HG03064 (cell line): Measurements from ENCODE around the gene TSPAN15.

Experiments
- ATAC-seq: cut with Tn5 transposase; IDR thresholded peaks from one replicate; pipeline ENCODE4 v1.9.1; 2021; ENCODE audit warnings: low read depth; ENCODE audit not compliant: unreplicated experiment

The TSPAN15 gene

GRCh38 chr10:69499726-69500689, 48.7 kb downstream of the TSPAN15 start:
- no peak for ATAC-seq

GRCh38 chr10:69500864-69501468, 49.7 kb downstream of the TSPAN15 start:
- ATAC-seq: no peak

DNA sequence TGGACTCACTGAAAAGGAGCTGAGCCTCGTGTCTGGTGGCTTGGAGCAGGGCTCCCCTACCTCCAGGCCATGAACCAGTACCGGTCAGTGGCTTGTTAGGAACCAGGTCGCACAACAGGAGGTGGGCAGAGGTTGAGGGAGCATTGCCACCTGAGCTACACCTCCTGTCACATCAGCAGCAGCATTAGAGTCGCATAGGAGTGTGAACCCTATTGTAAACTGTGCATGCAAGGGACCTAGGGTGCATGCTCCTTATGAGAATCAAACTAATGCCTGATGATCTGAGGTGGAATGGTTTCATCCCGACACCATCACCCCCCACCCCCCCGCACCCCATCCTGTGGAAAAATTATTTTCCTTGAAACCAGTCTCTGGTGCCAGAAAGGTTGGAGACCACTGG, 50.4 kb downstream of the TSPAN15 start:
- no peak for ATAC-seq

DNA sequence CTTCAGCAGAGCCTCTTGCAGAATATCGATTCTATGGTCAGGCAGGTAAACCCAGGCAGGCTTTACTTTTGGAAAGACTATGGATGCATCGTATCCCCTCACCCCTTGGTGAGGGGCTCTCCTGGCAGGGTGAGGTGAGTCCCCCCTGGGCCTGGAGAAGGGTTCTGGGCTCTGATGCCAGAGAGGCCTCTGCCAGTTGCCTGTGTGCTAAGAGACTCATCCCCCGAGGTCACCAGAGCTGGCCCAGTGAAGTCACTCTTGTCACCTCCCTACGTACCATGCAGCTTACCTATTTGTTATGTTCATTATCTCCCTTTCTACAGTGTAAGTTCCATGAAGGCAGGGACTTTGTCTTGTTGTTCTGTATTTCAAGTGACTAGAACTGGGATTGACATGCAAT, 51.3 kb downstream of the TSPAN15 start:
- ATAC-seq: no peak

DNA sequence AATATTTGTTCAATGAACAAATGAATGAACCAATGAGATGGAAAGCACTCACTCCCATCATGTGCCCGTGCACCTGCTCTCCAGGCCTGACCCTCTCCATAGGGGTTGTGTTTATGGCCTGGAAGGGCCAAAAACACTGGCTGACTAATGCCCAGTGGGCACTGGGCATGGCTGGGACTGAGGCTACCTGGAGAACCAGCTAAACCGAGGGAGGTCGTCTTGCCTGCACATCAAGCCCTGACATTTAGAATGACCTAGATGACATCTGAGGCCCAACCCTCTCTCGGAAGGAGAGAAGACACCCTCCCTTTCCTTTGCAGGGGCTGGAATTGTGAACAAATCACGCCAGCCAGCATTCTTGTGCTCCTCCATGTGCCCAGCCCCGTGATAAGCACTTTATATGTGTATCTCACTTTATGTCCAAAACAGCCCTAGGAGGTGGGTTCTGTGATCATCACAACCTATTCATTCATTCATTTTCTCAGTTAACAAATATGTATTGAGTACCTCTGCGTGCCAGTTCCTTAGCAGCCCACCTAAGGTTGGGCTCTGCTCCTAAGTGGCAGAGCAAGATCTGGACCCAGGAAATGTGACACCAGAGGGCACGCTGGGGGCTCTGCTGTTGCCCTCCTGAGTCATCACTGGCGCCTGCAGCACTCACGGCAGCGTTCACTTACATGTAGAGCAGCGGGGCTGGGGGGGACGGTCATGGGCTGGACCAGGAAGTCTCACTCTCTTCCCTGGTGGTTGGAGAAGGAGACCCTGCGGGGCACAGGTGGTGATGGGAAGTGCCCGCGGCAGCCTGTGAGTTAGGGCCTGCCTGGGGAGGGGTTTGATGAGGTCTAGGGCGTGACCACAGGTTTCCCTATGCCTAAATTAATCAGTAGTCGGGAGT, 52.0 kb downstream of the TSPAN15 start:
- no peak for ATAC-seq

GRCh38 chr10:69503896-69504265, 52.6 kb downstream of the TSPAN15 start:
- no peak for ATAC-seq

- no peak for ATAC-seq
These were observed 53.4 kb downstream of the TSPAN15 start for GRCh38 chr10:69504576-69505250.

GRCh38 chr10:69505636-69506318, 54.5 kb downstream of the TSPAN15 start:
- ATAC-seq: no peak

- ATAC-seq: no peak
These were observed 55.2 kb downstream of the TSPAN15 start for GRCh38 chr10:69506487-69506833.

GRCh38 chr10:69506834-69507713, 55.8 kb downstream of the TSPAN15 start:
- ATAC-seq: no peak

DNA sequence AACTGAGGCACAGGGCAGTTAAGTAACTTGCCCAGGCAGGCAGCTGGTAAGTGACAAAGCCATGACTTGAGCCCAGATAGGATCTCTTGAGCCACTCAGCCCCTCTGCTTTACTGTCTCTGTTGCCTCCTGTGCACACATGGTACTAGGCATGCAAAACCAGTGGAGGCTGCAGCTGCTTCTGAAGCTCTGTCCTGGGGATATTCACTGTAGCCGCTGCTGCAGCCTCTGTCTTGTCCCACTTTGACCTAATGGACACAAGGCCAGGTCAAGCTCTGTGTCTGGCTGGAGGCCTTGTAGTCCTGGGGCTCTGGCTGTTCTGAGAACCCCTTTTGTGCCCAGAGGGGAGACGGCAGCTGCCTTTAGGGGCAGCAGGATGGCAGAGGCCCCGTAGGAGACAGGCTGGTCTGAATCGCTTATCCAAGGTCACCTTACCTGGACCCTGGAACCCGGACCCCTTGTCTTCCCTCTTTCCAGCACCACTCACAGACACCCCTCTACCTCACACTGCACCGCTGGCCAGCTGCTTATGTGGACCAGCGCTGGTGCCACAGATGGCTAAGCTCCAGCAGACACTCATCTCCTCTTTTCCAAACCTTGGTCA, 57.6 kb downstream of the TSPAN15 start:
- ATAC-seq: no peak

GRCh38 chr10:69512901-69513300, 61.6 kb downstream of the TSPAN15 start:
- no peak for ATAC-seq

DNA sequence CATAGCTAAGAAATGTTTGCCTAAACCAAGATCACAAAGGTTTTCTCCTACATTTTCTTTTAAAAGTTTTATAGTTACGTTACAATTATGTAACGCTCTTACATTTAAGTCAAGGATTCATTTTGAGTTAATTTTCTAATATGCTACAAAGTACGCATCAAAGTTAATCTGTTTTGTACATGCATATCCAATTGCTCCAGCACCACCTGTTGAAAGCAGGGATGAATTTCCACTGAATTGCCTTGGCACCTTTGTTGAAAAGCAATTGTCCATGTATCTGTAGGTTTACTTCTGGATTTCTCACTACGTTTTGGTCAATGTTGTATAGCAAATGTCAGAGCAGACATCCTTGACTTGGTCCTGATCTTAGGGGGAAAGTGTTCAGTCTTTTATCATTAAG, 62.4 kb downstream of the TSPAN15 start:
- ATAC-seq: no peak

GRCh38 chr10:69515699-69516259, 64.5 kb downstream of the TSPAN15 start:
- no peak for ATAC-seq

DNA sequence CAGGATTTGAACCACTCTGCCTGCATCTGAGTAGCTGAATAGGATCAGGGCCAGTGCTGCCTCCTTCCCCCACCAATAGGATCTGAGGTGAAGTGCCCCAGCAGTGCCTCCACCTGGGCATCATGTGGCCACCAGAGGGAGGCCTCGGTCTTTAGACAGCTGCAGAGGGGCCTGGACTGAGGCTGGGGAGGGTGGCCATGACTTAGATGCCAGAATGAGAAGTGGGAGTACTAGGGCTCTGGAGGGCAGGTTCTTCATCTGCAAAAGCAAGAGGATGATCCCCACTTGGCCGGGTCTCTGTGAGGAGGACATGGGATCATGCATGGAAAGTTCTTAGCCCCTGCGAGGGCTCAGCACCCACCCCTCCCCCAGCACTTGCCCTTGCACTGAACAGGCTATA, 65.1 kb downstream of the TSPAN15 start:
- ATAC-seq: no peak

DNA sequence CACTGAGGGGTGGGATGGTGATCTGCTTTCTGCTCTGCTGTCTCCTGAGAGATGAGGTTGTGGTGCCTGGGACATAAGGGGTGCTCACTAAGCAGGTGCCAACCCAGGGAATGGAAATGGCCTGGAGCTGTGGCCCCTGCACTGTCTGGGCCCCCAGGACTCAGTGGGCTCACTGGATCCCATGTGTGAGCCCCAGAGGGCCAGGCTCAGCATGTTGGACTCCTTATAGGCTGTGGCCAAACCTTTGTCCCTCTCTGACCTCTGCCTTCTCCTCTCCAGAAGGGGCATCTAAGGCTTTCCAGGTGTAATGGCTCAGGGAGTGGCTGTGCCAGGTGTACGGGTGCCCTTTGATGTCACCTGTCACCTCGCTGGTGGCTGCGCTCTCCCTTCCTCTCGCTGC, 65.5 kb downstream of the TSPAN15 start:
- no peak for ATAC-seq

DNA sequence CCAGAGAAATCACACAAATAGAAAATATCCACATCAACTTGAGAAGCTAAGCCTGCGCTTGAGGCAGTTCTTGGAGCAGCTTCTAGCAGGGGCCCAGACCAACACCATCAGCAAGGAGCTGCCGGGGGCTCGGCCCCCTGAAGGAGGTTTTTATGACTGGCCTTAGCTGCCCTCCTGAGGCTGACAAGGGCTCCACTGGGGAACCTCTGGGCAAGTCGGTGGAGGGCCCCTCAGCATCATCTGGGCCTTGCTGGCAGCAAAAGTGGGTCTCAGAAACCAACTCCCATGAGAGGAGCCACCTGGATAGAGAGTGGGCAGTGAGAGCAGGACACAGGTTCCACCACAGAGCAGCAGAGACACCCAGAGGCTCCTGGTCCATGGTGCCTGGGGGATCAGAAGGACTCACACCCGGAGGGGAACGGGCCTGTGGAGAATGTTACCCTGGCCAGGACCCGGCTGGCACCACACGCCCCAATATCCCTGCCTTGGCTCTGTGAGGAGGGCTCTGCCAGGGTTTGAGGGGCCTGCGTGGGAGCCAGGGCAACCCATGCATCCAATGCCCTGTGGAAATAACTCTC, 66.1 kb downstream of the TSPAN15 start:
- no peak for ATAC-seq

GRCh38 chr10:69527961-69528360, 76.7 kb downstream of the TSPAN15 start:
- no peak for ATAC-seq
